H9 (cell line): ENCODE data around the gene MIAT. TPM values are rescaled to one million over a fixed set of nuclear protein-coding genes. Genes with fewer than 3 reads are reported as not detected.

ENCODE experiments used
- DNase-seq: peaks from one replicate; pipeline ENCODE4 v3.0.0-alpha.2; 2017
- H2AFZ ChIP-seq: one replicate; pipeline ENCODE4 v1.6.1; 2013; ENCODE audit warnings: mild to moderate bottlenecking, low read length, control low read depth, moderate library complexity
- H2AK5ac ChIP-seq: 2 replicates; pipeline ENCODE4 v1.6.1; 2013; ENCODE audit warnings: low read length, control low read depth, mixed read lengths; ENCODE audit not compliant: insufficient read length
- H2BK120ac ChIP-seq: one replicate; pipeline ENCODE4 v1.6.1; 2013; ENCODE audit warnings: low read depth, mild to moderate bottlenecking, low read length, control low read depth, inconsistent platforms; ENCODE audit not compliant: poor library complexity, severe bottlenecking
- H2BK12ac ChIP-seq: 2 replicates; pipeline ENCODE4 v1.6.1; 2013; ENCODE audit warnings: low read length, control low read depth, mixed read lengths, low read depth; ENCODE audit not compliant: insufficient read length
- H2BK15ac ChIP-seq: 2 replicates; pipeline ENCODE4 v1.6.1; 2013; ENCODE audit warnings: low read depth, low read length, control low read depth
- H2BK20ac ChIP-seq: one replicate; pipeline ENCODE4 v1.6.1; 2013; ENCODE audit warnings: low read depth, mild to moderate bottlenecking, low read length, control low read depth, inconsistent platforms; ENCODE audit not compliant: poor library complexity, severe bottlenecking
- H2BK5ac ChIP-seq: 2 replicates; pipeline ENCODE4 v1.6.1; 2013; ENCODE audit warnings: low read length, control low read depth, mixed read lengths; ENCODE audit not compliant: insufficient read length
- H3K14ac ChIP-seq: 2 replicates; pipeline ENCODE4 v1.6.1; 2013; ENCODE audit warnings: low read length, control low read depth; ENCODE audit not compliant: insufficient read depth
- H3K18ac ChIP-seq: 2 replicates; pipeline ENCODE4 v1.6.1; 2013; ENCODE audit warnings: low read depth, mild to moderate bottlenecking, mixed read lengths, low read length, control low read depth; ENCODE audit not compliant: insufficient read length
- H3K23ac ChIP-seq: 2 replicates; pipeline ENCODE4 v1.6.1; 2013; ENCODE audit warnings: low read length, control low read depth, mixed read lengths, low read depth; ENCODE audit not compliant: insufficient read length
- H3K23me2 ChIP-seq: 2 replicates; pipeline ENCODE4 v1.6.1; 2013; ENCODE audit warnings: low read depth, mild to moderate bottlenecking, mixed read lengths, low read length, control low read depth; ENCODE audit not compliant: insufficient read length, poor library complexity, severe bottlenecking
- H3K27ac ChIP-seq: 2 replicates; pipeline ENCODE4 v1.5.1; 2013; ENCODE audit warnings: low read length, control low read depth, mixed read lengths, low read depth; ENCODE audit not compliant: insufficient read length
- H3K27me3 ChIP-seq: 2 replicates; pipeline ENCODE4 v1.6.1; 2013; ENCODE audit warnings: low read length, control low read depth, inconsistent platforms; ENCODE audit not compliant: insufficient read depth
- H3K4ac ChIP-seq: 2 replicates; pipeline ENCODE4 v1.6.1; 2013; ENCODE audit warnings: low read depth, mild to moderate bottlenecking, control low read depth, inconsistent platforms, low read length, moderate library complexity
- H3K4me1 ChIP-seq: 2 replicates; pipeline ENCODE4 v1.6.1; 2013; ENCODE audit warnings: low read length, control low read depth, inconsistent platforms; ENCODE audit not compliant: insufficient read depth
- H3K4me2 ChIP-seq: 2 replicates; pipeline ENCODE4 v1.6.1; 2013; ENCODE audit warnings: low read length, control low read depth, mixed read lengths; ENCODE audit not compliant: insufficient read length, insufficient read depth
- H3K56ac ChIP-seq: 2 replicates; pipeline ENCODE4 v1.6.1; 2013; ENCODE audit warnings: low read depth, mild to moderate bottlenecking, mixed read lengths, low read length, control low read depth; ENCODE audit not compliant: insufficient read length
- H3K79me1 ChIP-seq: 2 replicates; pipeline ENCODE4 v1.6.1; 2013; ENCODE audit warnings: low read depth, mild to moderate bottlenecking, moderate library complexity, low read length, control low read depth, inconsistent platforms; ENCODE audit not compliant: insufficient read depth, poor library complexity, severe bottlenecking
- H3K79me2 ChIP-seq: 2 replicates; pipeline ENCODE4 v1.6.1; 2013; ENCODE audit warnings: low read length, control low read depth, inconsistent platforms; ENCODE audit not compliant: insufficient read depth
- H3K9ac ChIP-seq: 2 replicates; pipeline ENCODE4 v1.6.1; 2013; ENCODE audit warnings: low read length, control low read depth, mixed read lengths; ENCODE audit not compliant: insufficient read length; ENCODE audit errors: extremely low read depth
- H3K9me3 ChIP-seq: one replicate; pipeline ENCODE4 v1.6.1; 2013; ENCODE audit warnings: low read depth, low read length, inconsistent platforms; ENCODE audit not compliant: control insufficient read depth
- H3T11ph ChIP-seq: one replicate; pipeline ENCODE4 v1.6.1; 2013; ENCODE audit warnings: mild to moderate bottlenecking, low read length, control low read depth, inconsistent platforms
- H4K20me1 ChIP-seq: one replicate; pipeline ENCODE4 v1.6.1; 2013; ENCODE audit not compliant: control insufficient read depth, insufficient read length, insufficient read depth
- H4K5ac ChIP-seq: 2 replicates; pipeline ENCODE4 v1.6.1; 2013; ENCODE audit warnings: low read depth, mild to moderate bottlenecking, mixed read lengths, low read length, control low read depth; ENCODE audit not compliant: insufficient read length
- H4K8ac ChIP-seq: replicated peaks from 2 replicates; pipeline ENCODE4 v1.6.1; 2013; ENCODE audit warnings: low read length, control low read depth, mixed read lengths, low read depth; ENCODE audit not compliant: insufficient read length
- H4K91ac ChIP-seq: 2 replicates; pipeline ENCODE4 v1.6.1; 2013; ENCODE audit warnings: low read depth, mild to moderate bottlenecking, moderate library complexity, mixed read lengths, low read length, control low read depth; ENCODE audit not compliant: insufficient read length
- H3K27ac Mint-ChIP-seq, 3 experiments: 2 replicates in 2 of 3; 3 replicates in 1 of 3; pipeline ENCODE4 v1.8.0; 2020 to 2021; ENCODE audit warnings: mixed read lengths in 3 of 3, mild to moderate bottlenecking in 1 of 3, moderate library complexity in 1 of 3
- H3K27me3 Mint-ChIP-seq: 2 replicates; pipeline ENCODE4 v1.8.0; 2021; ENCODE audit warnings: low read depth, mild to moderate bottlenecking, moderate library complexity, mixed read lengths
- H3K36me3 Mint-ChIP-seq, 3 experiments: 2 replicates in 2 of 3; 3 replicates in 1 of 3; pipeline ENCODE4 v1.8.0; 2020 to 2021; ENCODE audit warnings: low read depth in 3 of 3, mixed read lengths in 3 of 3; ENCODE audit not compliant: insufficient read depth in 1 of 3
- H3K4me1 Mint-ChIP-seq, 2 experiments: 2 replicates each; pipeline ENCODE4 v1.8.0; 2020; ENCODE audit warnings: mixed read lengths in 2 of 2
- H3K4me3 Mint-ChIP-seq, 2 experiments: 2 replicates in 1 of 2; 3 replicates in 1 of 2; pipeline ENCODE4 v1.8.0; 2020 to 2021; ENCODE audit warnings: mild to moderate bottlenecking in 2 of 2, mixed read lengths in 2 of 2, moderate library complexity in 1 of 2
- H3K9me3 Mint-ChIP-seq, 2 experiments: 2 replicates in 1 of 2; 3 replicates in 1 of 2; pipeline ENCODE4 v1.8.0; 2020; ENCODE audit warnings: mild to moderate bottlenecking in 2 of 2, mixed read lengths in 2 of 2, moderate library complexity in 1 of 2
- CTCF ChIP-seq: fragments of 200-600 bp; sonication (generic); conservative IDR thresholded peaks from 3 replicates; pipeline ENCODE4 v1.8.0; 2021; ENCODE audit warnings: antibody characterized with exemption, mild to moderate bottlenecking
- WGBS: extraction: QIAGEN DNeasy Blood & Tissue Kit; methylation state at CpG from one replicate; pipeline ENCODE4 v1.1.7; 2013; ENCODE audit warnings: missing lambda C conversion rate, low lambda C conversion rate, mixed read lengths; ENCODE audit not compliant: insufficient read length; ENCODE audit errors: extremely low coverage; 5-methylcytosine and 5-hydroxymethylcytosine counted together
- total RNA-seq: library from RNA; stranded (reverse); gene quantifications from 2 replicates; pipeline ENCODE4 v1.2.1, GENCODE V29; 2021

The MIAT gene
- total RNA-seq, 1 experiment from 2014 or later, result 85.6 TPM

DNA sequence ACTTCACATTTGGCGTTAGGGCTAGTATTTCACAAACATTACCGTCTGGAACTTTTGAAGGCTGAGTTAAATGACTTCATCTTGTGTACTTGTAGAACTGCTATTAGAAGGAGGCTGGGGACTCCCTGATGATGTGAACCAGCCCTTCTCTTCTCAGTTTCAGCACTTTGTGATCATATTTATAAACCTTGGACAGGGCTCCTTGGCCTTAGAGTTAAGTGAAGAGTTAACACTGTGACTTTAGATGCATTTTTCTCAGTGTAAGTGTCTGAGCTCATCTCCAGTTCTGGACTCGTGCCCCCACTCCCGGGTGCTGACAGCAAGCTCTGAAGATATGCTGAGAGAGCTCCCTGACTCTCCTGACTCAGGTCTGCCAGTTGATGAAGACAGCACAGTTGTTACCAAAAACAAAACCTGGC, 8.4 kb downstream of the MIAT start:
- no CpG with 5 or more reads among the region's 4 CpGs for WGBS
- no peaks in the 10 kb centered on the region for H4K20me1 ChIP-seq
- no peak overlapping the region for H3K9ac ChIP-seq

More for the DNA sequence above, 8.4 kb downstream of the MIAT start:
- H3K23ac ChIP-seq, result no peak overlapping the region
- H3K56ac ChIP-seq, result no peak overlapping the region
- no peaks in the 10 kb centered on the region for H3K27me3 ChIP-seq
- H2BK15ac ChIP-seq, result no peak overlapping the region
- no peaks in the 10 kb centered on the region for H3K79me1 ChIP-seq
- H2BK120ac ChIP-seq, result no peak overlapping the region
- no peak overlapping the region for H2BK12ac ChIP-seq
- H2AK5ac ChIP-seq, result no peak overlapping the region
- no peaks in the 10 kb centered on the region for H3K9me3 ChIP-seq
- no peak overlapping the region for H4K91ac ChIP-seq
- H3K23me2 ChIP-seq, result no peaks in the 10 kb centered on the region
- no peaks in the 10 kb centered on the region; the same call in 1 of the 2 replicates for H3K79me2 ChIP-seq
- no peak overlapping the region for H4K5ac ChIP-seq
- Mint-ChIP-seq H3K9me3 (no peaks in the 10 kb centered on the region), H3K36me3 (peaks cover 46 to 96% (median 74%) of the 10 kb centered on the region in 3 experiments; a peak in 6 of 7 replicates), H3K27ac (peak overlapping the region in 1 of 3 experiments; percentile 76; a peak in 1 of 7 replicates), H3K4me3 (no peak overlapping the region), H3K27me3 (no peaks in the 10 kb centered on the region), H3K4me1 (peaks cover 38 to 67% of the 10 kb centered on the region in 2 experiments)
- no peak overlapping the region for H3K4me2 ChIP-seq
- no peak overlapping the region for H3K4ac ChIP-seq
- H3K27ac ChIP-seq, result no peak overlapping the region
- no peaks in the 10 kb centered on the region; the same call in 1 of the 2 replicates for H3K4me1 ChIP-seq
- H3K14ac ChIP-seq, result no peak overlapping the region
- H4K8ac ChIP-seq, result no peak overlapping the region
- no peak for DNase-seq
- no peak overlapping the region for H3K18ac ChIP-seq
- no peak overlapping the region for H3T11ph ChIP-seq
- TF ChIP-seq CTCF, result no peak; the same call in 2 of the 3 replicates
- no peak overlapping the region for H2BK20ac ChIP-seq
- H2BK5ac ChIP-seq, result no peak overlapping the region
- H2AFZ ChIP-seq, result no peak overlapping the region
